ENCODE measurements around the gene AURKAIP1. TPM values are rescaled to one million over a fixed set of nuclear protein-coding genes. Genes with fewer than 3 reads are reported as not detected.
"Not testable (repeated sequence)": the region's sequence is repeated elsewhere in the genome, so short reads cannot be mapped to it uniquely, and the experiment has no call there.

The AURKAIP1 gene
- total RNA-seq, 6 experiments from 2014 or later, result 178 to 206 (median 196) TPM

- no peaks in the 10 kb centered on the region for H3K36me3 Mint-ChIP-seq (ENCODE audit: low read depth)
- peaks cover 13% of the 10 kb centered on the region for H3K4me1 Mint-ChIP-seq (ENCODE audit: low read depth)
- H3K27me3 Mint-ChIP-seq (ENCODE audit: insufficient read depth), result no peaks in the 10 kb centered on the region; the same call in 1 of the 2 replicates
- TF ChIP-seq CTCF (IDR thresholded peaks at IDR 0.05), result no peak
- no peak for DNase-seq
- H3K27ac Mint-ChIP-seq, result no peak within 1 kb of the TSS
- H3K9me3 Mint-ChIP-seq, result no peaks in the 10 kb centered on the region
- H3K4me3 Mint-ChIP-seq, result no peak within 1 kb of the TSS
Measured at GRCh38 chr1:1421147-1421906, 46.3 kb upstream of the AURKAIP1 start, which contains the start of gene ANKRD65. Gene ANKRD65 (minus strand): TSS chr1:1421276. CDS start chr1:1421005, 271 bp downstream.

- no peak for DNase-seq
- Mint-ChIP-seq H3K9me3 (no peaks in the 10 kb centered on the region), H3K4me3 (no peak overlapping the region), H3K27ac (no peak overlapping the region), H3K27me3 (ENCODE audit: insufficient read depth) (no peaks in the 10 kb centered on the region; the same call in 1 of the 2 replicates), H3K4me1 (ENCODE audit: low read depth) (peaks cover 13% of the 10 kb centered on the region), H3K36me3 (ENCODE audit: low read depth) (no peaks in the 10 kb centered on the region)
- no peak for TF ChIP-seq CTCF (IDR thresholded peaks at IDR 0.05)
Measured at GRCh38 chr1:1420654-1421141, 45.7 kb upstream of the AURKAIP1 start.

- DNase-seq, result no peak
- H3K27me3 Mint-ChIP-seq (ENCODE audit: insufficient read depth), result peaks cover 4% of the 10 kb centered on the region
- H3K4me1 Mint-ChIP-seq (ENCODE audit: low read depth), result peaks cover 13% of the 10 kb centered on the region
- no peak overlapping the region for H3K4me3 Mint-ChIP-seq
- H3K9me3 Mint-ChIP-seq, result no peaks in the 10 kb centered on the region
- H3K36me3 Mint-ChIP-seq (ENCODE audit: low read depth), result no peaks in the 10 kb centered on the region
- H3K27ac Mint-ChIP-seq, result no peak overlapping the region
- TF ChIP-seq CTCF (IDR thresholded peaks at IDR 0.05), result no peak
Measured at GRCh38 chr1:1419813-1420653, 45.0 kb upstream of the AURKAIP1 start.

- Mint-ChIP-seq H3K27me3 (ENCODE audit: insufficient read depth) (peaks cover 4% of the 10 kb centered on the region), H3K9me3 (no peaks in the 10 kb centered on the region), H3K4me1 (ENCODE audit: low read depth) (peaks cover 13% of the 10 kb centered on the region), H3K36me3 (ENCODE audit: low read depth) (no peaks in the 10 kb centered on the region), H3K27ac (no peak overlapping the region), H3K4me3 (no peak overlapping the region)
- DNase-seq, result no peak
- TF ChIP-seq CTCF (IDR thresholded peaks at IDR 0.05), result no peak
Measured at GRCh38 chr1:1419363-1419812, 44.4 kb upstream of the AURKAIP1 start.

- peaks cover 4% of the 10 kb centered on the region for H3K27me3 Mint-ChIP-seq (ENCODE audit: insufficient read depth)
- peaks cover 13% of the 10 kb centered on the region for H3K4me1 Mint-ChIP-seq (ENCODE audit: low read depth)
- no peak overlapping the region for H3K4me3 Mint-ChIP-seq
- no peak for TF ChIP-seq CTCF (IDR thresholded peaks at IDR 0.05)
- H3K9me3 Mint-ChIP-seq, result no peaks in the 10 kb centered on the region
- DNase-seq, result no peak
- no peaks in the 10 kb centered on the region for H3K36me3 Mint-ChIP-seq (ENCODE audit: low read depth)
- no peak overlapping the region for H3K27ac Mint-ChIP-seq
Measured at GRCh38 chr1:1418464-1419362, 43.7 kb upstream of the AURKAIP1 start.

- not testable (repeated sequence) for H3K4me3 Mint-ChIP-seq; H3K27me3 Mint-ChIP-seq (ENCODE audit: insufficient read depth); H3K9me3 Mint-ChIP-seq; H3K36me3 Mint-ChIP-seq (ENCODE audit: low read depth); DNase-seq; H3K27ac Mint-ChIP-seq; H3K4me1 Mint-ChIP-seq (ENCODE audit: low read depth)
Measured at GRCh38 chr1:1417825-1418463, 42.9 kb upstream of the AURKAIP1 start.

- not testable (repeated sequence) for H3K9me3 Mint-ChIP-seq; H3K27me3 Mint-ChIP-seq (ENCODE audit: insufficient read depth); H3K27ac Mint-ChIP-seq; H3K36me3 Mint-ChIP-seq (ENCODE audit: low read depth); H3K4me3 Mint-ChIP-seq; H3K4me1 Mint-ChIP-seq (ENCODE audit: low read depth); DNase-seq
Measured at GRCh38 chr1:1417396-1417795, 42.4 kb upstream of the AURKAIP1 start.

Measured in HFFc6 (cell line).